B cell (primary cell): ENCODE measurements around the gene DOP1B. TPM values are rescaled to one million over a fixed set of nuclear protein-coding genes. Genes with fewer than 3 reads are reported as not detected.

Experiments used
- ATAC-seq: fragments of 200-7000 bp; cut with Tn5 transposase; one replicate; pipeline ENCODE4 v1.10.0; 2021; ENCODE audit warnings: low read depth, mild to moderate bottlenecking, moderate number of reproducible peaks, moderate library complexity
- CTCF ChIA-PET: fragments of 350-600 bp; sonication (Branson Sonifier 250); formaldehyde crosslinking; loops from one replicate; lab custom pipeline; 2021; ENCODE audit warnings: antibody characterized with exemption, inconsistent platforms; lab: Charles Lee
- POLR2A ChIA-PET: fragments of 350-600 bp; sonication (Branson Sonifier 250); formaldehyde crosslinking; loops from one replicate; lab custom pipeline; 2021; ENCODE audit warnings: antibody characterized with exemption; lab: Charles Lee
- DNase-seq: peaks from one replicate; pipeline ENCODE4 v3.0.0; 2013
- H2AFZ ChIP-seq: 2 replicates; pipeline ENCODE4 v1.6.1; 2012; ENCODE audit warnings: mild to moderate bottlenecking, low read depth, low read length; ENCODE audit not compliant: insufficient read depth, poor library complexity, severe bottlenecking
- H3K27ac ChIP-seq, 2 donors: 1 replicate in 1 of 2; 2 replicates in 1 of 2; pipeline ENCODE4 v1.5.1; 2012 to 2013; ENCODE audit warnings: low read length in 2 of 2, mild to moderate bottlenecking in 2 of 2, moderate library complexity in 1 of 2
- H3K27me3 ChIP-seq, 4 experiments: fragments of 200-600 bp in 1 of 4; sonication (generic) in 1 of 4; replicated peaks in 1 of 4; 1 replicate in 2 of 4; 2 replicates in 2 of 4; pipeline versions ENCODE4 v1.6.1 to v1.7.0; 2013 to 2016; ENCODE audit warnings: low read length in 3 of 4, mild to moderate bottlenecking in 2 of 4, mixed read lengths in 1 of 4, moderate library complexity in 1 of 4; ENCODE audit not compliant: insufficient read depth in 4 of 4, control insufficient read depth in 3 of 4; ENCODE audit errors: control extremely low read depth in 1 of 4
- H3K36me3 ChIP-seq, 2 experiments: replicated peaks in 1 of 2; 1 replicate in 1 of 2; 2 replicates in 1 of 2; pipeline versions ENCODE4 v1.6.1 to v1.7.1; 2013; ENCODE audit warnings: low read length in 1 of 2; ENCODE audit not compliant: insufficient read depth in 2 of 2, control insufficient read depth in 1 of 2; ENCODE audit errors: control extremely low read depth in 1 of 2, extremely low read depth in 1 of 2
- H3K4me1 ChIP-seq, 2 donors: fragments of 200-600 bp in 1 of 2; sonication (generic) in 1 of 2; 1 replicate in 1 of 2; 2 replicates in 1 of 2; pipeline versions ENCODE4 v1.5.1 to v1.6.1; 2013 to 2017; ENCODE audit warnings: low read length in 2 of 2; ENCODE audit not compliant: control insufficient read depth in 2 of 2, insufficient read depth in 2 of 2
- H3K4me2 ChIP-seq: replicated peaks from 2 replicates; pipeline ENCODE3; 2012; ENCODE audit warnings: mild to moderate bottlenecking, low read depth, low read length; ENCODE audit not compliant: poor library complexity, severe bottlenecking
- H3K4me3 ChIP-seq, 5 experiments: fragments of 200-600 bp in 1 of 5; sonication (generic) in 1 of 5; 1 replicate in 3 of 5; 2 replicates in 2 of 5; pipeline versions ENCODE4 v1.5.1 to v1.7.0; 2011 to 2016; ENCODE audit warnings: low read length in 4 of 5, mild to moderate bottlenecking in 4 of 5, low read depth in 2 of 5, control low read depth in 1 of 5, moderate library complexity in 1 of 5; ENCODE audit not compliant: insufficient read depth in 1 of 5; ENCODE audit errors: control extremely low read depth in 1 of 5, extremely low read depth in 1 of 5
- H3K79me2 ChIP-seq: fragments of 200-600 bp; sonication (generic); one replicate; pipeline ENCODE4 v1.6.0; 2016; ENCODE audit warnings: low read length; ENCODE audit not compliant: control insufficient read depth, insufficient read depth
- H3K9ac ChIP-seq: fragments of 200-600 bp; sonication (generic); 2 replicates; pipeline ENCODE4 v1.6.1; 2017; ENCODE audit warnings: mild to moderate bottlenecking, low read length, moderate library complexity
- H3K9me3 ChIP-seq, 3 donors: one replicate each; pipeline versions ENCODE4 v1.6.1 to v1.7.1; 2013; ENCODE audit warnings: low read length in 2 of 3; ENCODE audit not compliant: control insufficient read depth in 2 of 3, insufficient read depth in 1 of 3; ENCODE audit errors: control extremely low read depth in 1 of 3
- H4K20me1 ChIP-seq: 2 replicates; pipeline ENCODE4 v1.6.0; 2012; ENCODE audit warnings: mild to moderate bottlenecking, low read length; ENCODE audit not compliant: insufficient read depth, control insufficient read depth, poor library complexity, severe bottlenecking
- H3K27ac Mint-ChIP-seq: one replicate; pipeline ENCODE4 v1.8.0; 2021; ENCODE audit warnings: mixed read lengths
- H3K27me3 Mint-ChIP-seq: one replicate; pipeline ENCODE4 v1.8.0; 2021; ENCODE audit warnings: mixed read lengths
- H3K4me1 Mint-ChIP-seq: one replicate; pipeline ENCODE4 v1.8.0; 2021; ENCODE audit warnings: mixed read lengths
- H3K4me3 Mint-ChIP-seq: one replicate; pipeline ENCODE4 v1.8.0; 2021; ENCODE audit warnings: mixed read lengths
- H3K9me3 Mint-ChIP-seq: one replicate; pipeline ENCODE4 v1.8.0; 2022; ENCODE audit warnings: mixed read lengths; ENCODE audit not compliant: insufficient read depth
- CTCF ChIP-seq: fragments of 200-600 bp; IDR thresholded peaks from one replicate; pipeline ENCODE4 v1.8.0; 2022; ENCODE audit warnings: antibody characterized with exemption, mild to moderate bottlenecking
- EZH2 ChIP-seq: IDR thresholded peaks from 2 replicates; pipeline ENCODE4 v1.6.1; 2012; ENCODE audit warnings: borderline replicate concordance, low read depth, mild to moderate bottlenecking, moderate library complexity, low read length; ENCODE audit not compliant: insufficient read depth, poor library complexity, severe bottlenecking
- WGBS: methylation state at CpG from one replicate; pipeline ENCODE4 v1.1.5; 2013; ENCODE audit warnings: missing lambda C conversion rate; ENCODE audit not compliant: insufficient coverage; 5-methylcytosine and 5-hydroxymethylcytosine counted together
- intact Hi-C: fragments of 100-400 bp; cut with micrococcal nuclease; formaldehyde crosslinking; loops from one replicate; pipeline ENCODE4 v1.10.0; 2022
- polyA plus RNA-seq: library from polyadenylated mRNA; depleted of rRNA; stranded (reverse); fragments of >200 nt; gene quantifications from 2 replicates; pipeline ENCODE4 v1.2.3, GENCODE V29; 2012
- total RNA-seq, 2 donors: library from RNA; stranded (reverse); fragments of 120-200 nt in 1 of 2; gene quantifications; 1 replicate in 1 of 2; 2 replicates in 1 of 2; pipeline versions ENCODE4 v1.2.3 to v1.2.4, GENCODE V29; 2013 to 2022

Gene DOP1B
- total and polyA plus RNA-seq, 2 donors (not counting 1 experiment from before 2014, with no cell fraction given) = 31.3 to 44.2 TPM

DNA sequence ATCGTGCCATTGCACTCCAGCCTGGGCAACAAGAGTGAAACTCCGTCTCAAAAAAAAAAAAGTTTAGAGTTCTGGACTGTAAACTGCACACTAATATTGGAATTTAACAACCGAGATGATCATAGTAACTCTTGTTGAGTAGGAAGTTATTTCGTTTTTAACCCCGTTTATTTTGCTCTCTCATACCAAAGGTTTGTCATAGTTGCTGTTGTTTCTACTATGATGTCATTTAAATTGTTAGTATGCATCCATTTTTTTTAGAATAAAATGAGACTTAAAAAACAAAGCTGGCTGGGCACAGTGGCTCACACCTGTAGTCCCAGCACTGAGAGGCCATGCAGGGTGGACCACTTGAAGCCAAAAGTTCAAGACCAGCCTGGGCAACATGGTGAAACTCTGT is 49.3 kb downstream of the DOP1B start:
- Histone ChIP-seq H3K27me3 (no peaks in the 10 kb centered on the region), H3K4me1 (no peaks in the 10 kb centered on the region), H3K4me2 (no peak overlapping the region), H3K27ac (no peak overlapping the region), H2AFZ (no peak overlapping the region), H3K9ac (no peak overlapping the region), H3K9me3 (no peaks in the 10 kb centered on the region), H3K79me2 (no peaks in the 10 kb centered on the region), H3K4me3 (no peak overlapping the region), H4K20me1 (no peaks in the 10 kb centered on the region), H3K36me3 (peaks cover 6 to 43% of the 10 kb centered on the region in 2 experiments)
- no peaks in the 10 kb centered on the region for H3K9me3 Mint-ChIP-seq
- H3K27ac Mint-ChIP-seq = no peak overlapping the region
- TF ChIP-seq EZH2 (no peak), CTCF (no peak)
- POLR2A ChIA-PET = interaction anchor here (0.8 kb wide), 1 partner anchor 146 kb away, joined by 4 read pairs; no protein-coding TSS in a partner anchor
- no peaks in the 10 kb centered on the region for H3K27me3 Mint-ChIP-seq
- DNase-seq = no peak
- H3K4me1 Mint-ChIP-seq = no peaks in the 10 kb centered on the region
- 100% methylated on average over 1 of the region's 5 CpGs for WGBS
- ATAC-seq = no peak
- H3K4me3 Mint-ChIP-seq = no peak overlapping the region
- CTCF ChIA-PET = interaction anchor here (1.1 kb wide), 1 partner anchor 54 kb away, joined by 4 read pairs; no protein-coding TSS in a partner anchor
- intact Hi-C loops = no loop called here

Other genes with a start within 250 kb of the DOP1B start
- 48.5 and 51.5 TPM in 2 replicates for gene SETD4, start 96.3 kb upstream of the DOP1B start, total RNA-seq
- 15.1 and 18.3 TPM in 2 replicates for gene SETD4, start 96.3 kb upstream of the DOP1B start, polyA plus RNA-seq
- 13.5 and 14.4 TPM in 2 replicates for gene CBR1, start 86.8 kb upstream of the DOP1B start, total RNA-seq
- gene CBR1, start 86.8 kb upstream of the DOP1B start, polyA plus RNA-seq = 9.2 and 12.4 TPM in 2 replicates
- 11.1 and 11.3 TPM in 2 replicates for gene CBR3, start 21.7 kb upstream of the DOP1B start, total RNA-seq
- 1.0 and 1.9 TPM in 2 replicates for gene CBR3, start 21.7 kb upstream of the DOP1B start, polyA plus RNA-seq
- gene MORC3, start 163.4 kb downstream of the DOP1B start, total RNA-seq = 104 and 113 TPM in 2 replicates
- gene MORC3, start 163.4 kb downstream of the DOP1B start, polyA plus RNA-seq = 44.9 and 68.8 TPM in 2 replicates
- gene CHAF1B, start 228.6 kb downstream of the DOP1B start, total RNA-seq = 1.9 and 2.2 TPM in 2 replicates
- gene CHAF1B, start 228.6 kb downstream of the DOP1B start, polyA plus RNA-seq = 0.72 and 1.1 TPM in 2 replicates